ENCODE results near the gene SWSAP1. TPM values are rescaled to one million over a fixed set of nuclear protein-coding genes. Genes with fewer than 3 reads are reported as not detected.
"Not testable (repeated sequence)": the region's sequence is repeated elsewhere in the genome, so short reads cannot be mapped to it uniquely, and the experiment has no call there.

Gene SWSAP1
- polyA plus RNA-seq, 5 donors: 2.0 to 3.5 (median 2.2) TPM

- not testable (repeated sequence) for DNase-seq
Observed at GRCh38 chr19:11406703-11407236, 32.3 kb downstream of the SWSAP1 start.

GRCh38 chr19:11408591-11408990, 34.1 kb downstream of the SWSAP1 start:
- DNase-seq: no peak

GRCh38 chr19:11410682-11411081, 36.2 kb downstream of the SWSAP1 start:
- DNase-seq: no peak

GRCh38 chr19:11414544-11414943, 40.1 kb downstream of the SWSAP1 start:
- DNase-seq: no peak

GRCh38 chr19:11416346-11417052, 42.0 kb downstream of the SWSAP1 start:
- DNase-seq: no peak

GRCh38 chr19:11418094-11418548, 43.7 kb downstream of the SWSAP1 start:
- DNase-seq: no peak

- peak; percentile 48 to 56 for DNase-seq
Observed at GRCh38 chr19:11418549-11419506, 44.4 kb downstream of the SWSAP1 start, which contains the start of gene RGL3. Gene RGL3, minus strand, starts transcription at chr19:11419314. Its CDS starts 36 bp downstream, at chr19:11419278.

- peak in 1 of 2 donors; percentile 46 for DNase-seq
Observed at GRCh38 chr19:11420429-11421370, 46.2 kb downstream of the SWSAP1 start.

GRCh38 chr19:11421371-11422098, 47.1 kb downstream of the SWSAP1 start:
- no peak for DNase-seq

- DNase-seq: no peak
Observed at GRCh38 chr19:11422163-11423065, 47.9 kb downstream of the SWSAP1 start.

- DNase-seq: no peak
Observed at GRCh38 chr19:11423164-11423790, 48.8 kb downstream of the SWSAP1 start.

GRCh38 chr19:11423791-11424181, 49.3 kb downstream of the SWSAP1 start:
- no peak for DNase-seq

Other genes starting within 250 kb of the SWSAP1 start
- 10 to 100 TPM; 15.4 to 34.8 (median 24.9) TPM for gene SPC24, start 218.9 kb upstream of the SWSAP1 start, polyA plus RNA-seq (ENCODE audit: insufficient read depth in 1 of 5, insufficient read length in 5 of 5, low replicate concordance in 1 of 5)
- gene KANK2, start 177.1 kb upstream of the SWSAP1 start, polyA plus RNA-seq (ENCODE audit: insufficient read depth in 1 of 5, insufficient read length in 5 of 5, low replicate concordance in 1 of 5): 100 to 1,000 TPM; 218 to 306 (median 249) TPM
- 1 to 10 TPM in 2 of 5 donors, under 1 TPM in 3; 0.41 to 1.2 (median 0.81) TPM for gene ANGPTL8, start 135.0 kb upstream of the SWSAP1 start, polyA plus RNA-seq (ENCODE audit: insufficient read depth in 1 of 5, insufficient read length in 5 of 5, low replicate concordance in 1 of 5)
- 10 to 100 TPM; 55.4 to 95.2 (median 77.7) TPM for gene DOCK6, start 112.1 kb upstream of the SWSAP1 start, polyA plus RNA-seq (ENCODE audit: insufficient read depth in 1 of 5, insufficient read length in 5 of 5, low replicate concordance in 1 of 5)
- under 1 TPM in 1 of 5 donors, not detected in 4; 0.17 TPM for gene TSPAN16, start 78.5 kb upstream of the SWSAP1 start, polyA plus RNA-seq (ENCODE audit: insufficient read depth in 1 of 5, insufficient read length in 5 of 5, low replicate concordance in 1 of 5)
- gene RAB3D, start 35.0 kb upstream of the SWSAP1 start, polyA plus RNA-seq (ENCODE audit: insufficient read depth in 1 of 5, insufficient read length in 5 of 5, low replicate concordance in 1 of 5): 10 to 100 TPM; 13.6 to 22.3 (median 16.6) TPM
- 10 to 100 TPM; 66.0 to 99.0 (median 79.6) TPM for gene TMEM205, start 28.4 kb upstream of the SWSAP1 start, polyA plus RNA-seq (ENCODE audit: insufficient read depth in 1 of 5, insufficient read length in 5 of 5, low replicate concordance in 1 of 5)
- gene CCDC159, start 28.1 kb upstream of the SWSAP1 start, polyA plus RNA-seq (ENCODE audit: insufficient read depth in 1 of 5, insufficient read length in 5 of 5, low replicate concordance in 1 of 5): 10 to 100 TPM; 34.9 to 52.9 (median 45.6) TPM
- gene PLPPR2, start 19.2 kb upstream of the SWSAP1 start, polyA plus RNA-seq (ENCODE audit: insufficient read depth in 1 of 5, insufficient read length in 5 of 5, low replicate concordance in 1 of 5): 10 to 100 TPM; 16.2 to 32.3 (median 22.1) TPM
- gene EPOR, start 9.6 kb downstream of the SWSAP1 start, polyA plus RNA-seq (ENCODE audit: insufficient read depth in 1 of 5, insufficient read length in 5 of 5, low replicate concordance in 1 of 5): 10 to 100 TPM; 22.1 to 32.5 (median 27.2) TPM
- 10 to 100 TPM; 39.4 to 57.9 (median 50.5) TPM for gene RGL3, start 44.6 kb downstream of the SWSAP1 start, polyA plus RNA-seq (ENCODE audit: insufficient read depth in 1 of 5, insufficient read length in 5 of 5, low replicate concordance in 1 of 5)
- gene ODAD3, start 60.5 kb downstream of the SWSAP1 start, polyA plus RNA-seq (ENCODE audit: insufficient read depth in 1 of 5, insufficient read length in 5 of 5, low replicate concordance in 1 of 5): 1 to 10 TPM in 4 of 5 donors, under 1 TPM in 1; 0.59 to 2.5 (median 2.4) TPM
- gene PRKCSH, start 61.0 kb downstream of the SWSAP1 start, polyA plus RNA-seq (ENCODE audit: insufficient read depth in 1 of 5, insufficient read length in 5 of 5, low replicate concordance in 1 of 5): 100 to 1,000 TPM; 223 to 345 (median 265) TPM
- gene ELAVL3, start 106.4 kb downstream of the SWSAP1 start, polyA plus RNA-seq (ENCODE audit: insufficient read depth in 1 of 5, insufficient read length in 5 of 5, low replicate concordance in 1 of 5): under 1 TPM in 4 of 5 donors, not detected in 1; 0.05 to 0.19 (median 0.11) TPM
- gene ZNF653, start 131.2 kb downstream of the SWSAP1 start, polyA plus RNA-seq (ENCODE audit: insufficient read depth in 1 of 5, insufficient read length in 5 of 5, low replicate concordance in 1 of 5): 1 to 10 TPM; 7.4 to 9.6 (median 8.5) TPM
- gene ECSIT, start 154.5 kb downstream of the SWSAP1 start, polyA plus RNA-seq (ENCODE audit: insufficient read depth in 1 of 5, insufficient read length in 5 of 5, low replicate concordance in 1 of 5): 10 to 100 TPM; 26.9 to 44.8 (median 32.0) TPM
- gene CNN1, start 164.2 kb downstream of the SWSAP1 start, polyA plus RNA-seq (ENCODE audit: insufficient read depth in 1 of 5, insufficient read length in 5 of 5, low replicate concordance in 1 of 5): 10 to 100 TPM in 2 of 5 donors, 1 to 10 TPM in 3; 4.2 to 21.1 (median 9.8) TPM
- 10 to 100 TPM; 38.5 to 60.3 (median 39.3) TPM for gene ELOF1, start 184.6 kb downstream of the SWSAP1 start, polyA plus RNA-seq (ENCODE audit: insufficient read depth in 1 of 5, insufficient read length in 5 of 5, low replicate concordance in 1 of 5)
- 1 to 10 TPM; 2.6 to 4.4 (median 3.5) TPM for gene ACP5, start 203.0 kb downstream of the SWSAP1 start, polyA plus RNA-seq (ENCODE audit: insufficient read depth in 1 of 5, insufficient read length in 5 of 5, low replicate concordance in 1 of 5)
- gene ZNF627, start 222.8 kb downstream of the SWSAP1 start, polyA plus RNA-seq (ENCODE audit: insufficient read depth in 1 of 5, insufficient read length in 5 of 5, low replicate concordance in 1 of 5): 10 to 100 TPM; 29.8 to 43.8 (median 37.0) TPM

Measured in right lung (tissue), 5 donors.